K562 (cell line): ENCODE measurements around the gene HSD3B7. TPM values are rescaled to one million over a fixed set of nuclear protein-coding genes. Genes with fewer than 3 reads are reported as not detected.

ENCODE experiments used
- CHD1 ChIP-seq: fragments of 200-600 bp; sonication (generic); IDR thresholded peaks from one replicate; pipeline ENCODE4 v1.6.1; 2012; ENCODE audit warnings: mild to moderate bottlenecking, moderate library complexity, low read length, inconsistent platforms
- EGR1 ChIP-seq: fragments of 450-650 bp; conservative IDR thresholded peaks from 2 replicates; pipeline ENCODE4 v1.6.1; 2017; ENCODE audit warnings: mild to moderate bottlenecking
- ESRRB ChIP-seq: fragments of 250-450 bp; sonication (Bioruptor Pico); IDR thresholded peaks from 2 replicates; pipeline ENCODE4 v1.5.0; 2020; ENCODE audit warnings: mild to moderate bottlenecking, moderate library complexity, borderline replicate concordance
- FOXA3 ChIP-seq, 2 experiments: fragments of 450-650 bp in 1 of 2; sonication (generic) in 1 of 2; formaldehyde crosslinking; IDR thresholded peaks in 1 of 2; conservative IDR thresholded peaks in 1 of 2; 2 replicates each; pipeline versions ENCODE4 v1.4.0 to v1.8.0; 2020 to 2022; ENCODE audit warnings: mild to moderate bottlenecking in 2 of 2, missing genetic modification reagents in 1 of 2
- KDM5B ChIP-seq: fragments of 200-600 bp; sonication (generic); IDR thresholded peaks from 2 replicates; pipeline ENCODE4 v1.6.1; 2012; ENCODE audit warnings: low read depth, mild to moderate bottlenecking, moderate library complexity, low read length, control low read depth, inconsistent platforms; ENCODE audit not compliant: insufficient replicate concordance
- KLF6 ChIP-seq: fragments of 250-450 bp; sonication (Bioruptor Pico); IDR thresholded peaks from 2 replicates; pipeline ENCODE4 v1.4.0; 2020; ENCODE audit warnings: mild to moderate bottlenecking, moderate library complexity, borderline replicate concordance
- LARP7 ChIP-seq: fragments of 450-650 bp; IDR thresholded peaks from 2 replicates; pipeline ENCODE4 v1.6.1; 2016
- MECOM ChIP-seq: fragments of 250-450 bp; sonication (Bioruptor Pico); IDR thresholded peaks from 2 replicates; pipeline ENCODE4 v1.8.0; 2022; ENCODE audit warnings: inconsistent platforms
- NCOA1 ChIP-seq: fragments of 450-650 bp; IDR thresholded peaks from 2 replicates; pipeline ENCODE4 v1.6.1; 2016; ENCODE audit warnings: low read depth
- PCBP2 ChIP-seq: fragments of 200-400 bp; formaldehyde crosslinking; IDR thresholded peaks from 2 replicates; pipeline ENCODE4 v1.6.1; 2018; ENCODE audit warnings: low read length, low read depth, mild to moderate bottlenecking, moderate library complexity; ENCODE audit not compliant: poor library complexity, severe bottlenecking
- RFX1 ChIP-seq: fragments of 450-650 bp; IDR thresholded peaks from 2 replicates; pipeline ENCODE4 v1.6.1; 2016; ENCODE audit warnings: mild to moderate bottlenecking, moderate library complexity
- SLC30A9 ChIP-seq: fragments of 250-450 bp; sonication (Bioruptor Pico); IDR thresholded peaks from 2 replicates; pipeline ENCODE4 v1.8.0; 2022; ENCODE audit warnings: mild to moderate bottlenecking, moderate library complexity
- SPI1 ChIP-seq: IDR thresholded peaks from 2 replicates; pipeline ENCODE4 v1.6.1; 2011; ENCODE audit warnings: low read depth, low read length, control low read depth, borderline replicate concordance
- TAF15 ChIP-seq: fragments of 200-400 bp; formaldehyde crosslinking; IDR thresholded peaks from 2 replicates; pipeline ENCODE4 v1.6.1; 2017; ENCODE audit warnings: mild to moderate bottlenecking, low read depth, low read length, moderate library complexity
- TBP ChIP-seq: optimal IDR thresholded peaks from 2 replicates; pipeline ENCODE3; 2011; ENCODE audit warnings: low read depth, low read length, improper control_type of control experiment
- ZBTB7A ChIP-seq: IDR thresholded peaks from 2 replicates; pipeline ENCODE4 v1.6.1; 2011; ENCODE audit warnings: low read depth, mild to moderate bottlenecking, low read length, moderate library complexity, borderline replicate concordance; ENCODE audit not compliant: control insufficient read depth
- ZNF165 ChIP-seq: fragments of 250-450 bp; sonication (Bioruptor Pico); IDR thresholded peaks from 2 replicates; pipeline ENCODE4 v1.4.0; 2020; ENCODE audit warnings: borderline replicate concordance
- ZNF224 ChIP-seq: sonication (generic); formaldehyde crosslinking; IDR thresholded peaks from 2 replicates; pipeline ENCODE4 v1.8.0; 2022; ENCODE audit warnings: mild to moderate bottlenecking, missing genetic modification reagents
- ZNF324 ChIP-seq: fragments of 250-450 bp; sonication (Bioruptor Pico); IDR thresholded peaks from 2 replicates; pipeline ENCODE4 v1.4.0; 2020; ENCODE audit warnings: mild to moderate bottlenecking
- ZNF57 ChIP-seq: fragments of 450-650 bp; formaldehyde crosslinking; IDR thresholded peaks from 2 replicates; pipeline ENCODE4 v1.4.0; 2020; ENCODE audit warnings: mild to moderate bottlenecking, moderate library complexity
- ZNF717 ChIP-seq: fragments of 250-450 bp; sonication (Bioruptor Pico); IDR thresholded peaks from 2 replicates; pipeline ENCODE4 v1.5.0; 2021
- ZNF766 ChIP-seq: fragments of 200-800 bp; sonication (Bioruptor generic); conservative IDR thresholded peaks from 2 replicates; pipeline ENCODE4 v1.6.1; 2016; ENCODE audit warnings: missing genetic modification characterization, missing compliant biosample characterization
- polyA plus RNA-seq, 8 experiments: library from polyadenylated mRNA; depleted of rRNA in 4 of 8; stranded (reverse) in 5 of 8; unstranded in 3 of 8; fragments of >200 nt; fragmentation: Nextera tagmentation in 2 of 8; fragmentation: Illumina TruSeq in 1 of 8; extraction: Ambion mirVana in 2 of 8; extraction: Trizol in 1 of 8; gene quantifications; 2 replicates each; pipeline versions ENCODE4 v1.2.1 to v1.2.3, GENCODE V29; 2011 to 2014; ENCODE audit warnings: inconsistent platforms in 1 of 8, missing spikeins in 1 of 8
- total RNA-seq, 7 experiments: library from RNA; depleted of rRNA in 6 of 7; stranded (reverse); fragments of >200 nt in 6 of 7; fragmentation: Illumina TruSeq in 2 of 7; extraction: Trizol in 2 of 7; gene quantifications; 2 replicates each; pipeline versions ENCODE4 v1.2.1 to v1.2.3, GENCODE V29; 2011 to 2021; ENCODE audit warnings: low replicate concordance in 1 of 7
- TF ChIP-seq, protein P1 (sequence below): fragments of 250-450 bp; sonication (Bioruptor Pico); IDR thresholded peaks from 2 replicates; pipeline ENCODE4 v1.4.0; 2020; ENCODE audit warnings: mild to moderate bottlenecking
- TF ChIP-seq, protein P2 (sequence below): fragments of 450-650 bp; formaldehyde crosslinking; IDR thresholded peaks from 2 replicates; pipeline ENCODE4 v1.4.0; 2020; ENCODE audit warnings: mild to moderate bottlenecking, moderate library complexity
- TF ChIP-seq, protein P3 (sequence below): sonication (generic); formaldehyde crosslinking; IDR thresholded peaks from 2 replicates; pipeline ENCODE4 v1.8.0; 2022; ENCODE audit warnings: mild to moderate bottlenecking, missing genetic modification reagents
- TF ChIP-seq, protein P4 (sequence below): fragments of 450-650 bp; formaldehyde crosslinking; IDR thresholded peaks from 2 replicates; pipeline ENCODE4 v1.4.0; 2020; ENCODE audit warnings: mild to moderate bottlenecking

HSD3B7 gene
- total and polyA plus RNA-seq, 9 of the 15 experiments (the other 6 are each of a cell fraction or from before 2014, with no cell fraction given) = 5.4 to 49.1 (median 23.0) TPM

DNA sequence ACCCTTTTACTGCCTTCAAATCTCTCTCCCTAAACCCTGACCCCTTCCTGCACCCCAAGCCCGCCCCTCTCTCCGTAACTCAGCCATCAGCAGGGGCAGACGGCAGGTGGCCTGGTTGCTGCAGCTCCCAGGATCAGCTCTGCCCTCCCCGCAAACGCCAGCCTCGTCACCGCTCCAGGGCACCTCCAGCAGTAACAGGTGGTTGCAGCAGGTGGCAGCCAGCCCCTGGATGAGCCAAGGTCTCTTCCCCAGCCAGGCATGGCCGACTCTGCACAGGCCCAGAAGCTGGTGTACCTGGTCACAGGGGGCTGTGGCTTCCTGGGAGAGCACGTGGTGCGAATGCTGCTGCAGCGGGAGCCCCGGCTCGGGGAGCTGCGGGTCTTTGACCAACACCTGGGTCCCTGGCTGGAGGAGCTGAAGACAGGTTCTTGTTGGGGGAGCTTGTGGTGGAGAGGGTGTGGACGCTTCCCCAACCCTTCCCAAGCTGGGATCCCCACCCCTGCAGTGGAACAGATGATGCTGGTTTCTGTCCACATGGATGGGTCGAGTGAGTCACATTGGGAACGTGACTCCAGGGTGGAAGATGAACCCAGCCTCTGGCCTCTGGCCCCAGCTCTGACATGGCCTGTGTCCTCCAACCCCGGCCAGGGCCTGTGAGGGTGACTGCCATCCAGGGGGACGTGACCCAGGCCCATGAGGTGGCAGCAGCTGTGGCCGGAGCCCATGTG, 558 bp downstream of the HSD3B7 start (continued):
- TF ChIP-seq, protein P1, sequence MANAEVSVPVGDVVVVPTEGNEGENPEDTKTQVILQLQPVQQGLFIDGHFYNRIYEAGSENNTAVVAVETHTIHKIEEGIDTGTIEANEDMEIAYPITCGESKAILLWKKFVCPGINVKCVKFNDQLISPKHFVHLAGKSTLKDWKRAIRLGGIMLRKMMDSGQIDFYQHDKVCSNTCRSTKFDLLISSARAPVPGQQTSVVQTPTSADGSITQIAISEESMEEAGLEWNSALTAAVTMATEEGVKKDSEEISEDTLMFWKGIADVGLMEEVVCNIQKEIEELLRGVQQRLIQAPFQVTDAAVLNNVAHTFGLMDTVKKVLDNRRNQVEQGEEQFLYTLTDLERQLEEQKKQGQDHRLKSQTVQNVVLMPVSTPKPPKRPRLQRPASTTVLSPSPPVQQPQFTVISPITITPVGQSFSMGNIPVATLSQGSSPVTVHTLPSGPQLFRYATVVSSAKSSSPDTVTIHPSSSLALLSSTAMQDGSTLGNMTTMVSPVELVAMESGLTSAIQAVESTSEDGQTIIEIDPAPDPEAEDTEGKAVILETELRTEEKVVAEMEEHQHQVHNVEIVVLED (CRISPR knock-in tag) = no peak
- TF ChIP-seq ZNF717 (CRISPR knock-in tag) = no peak
- TF ChIP-seq SLC30A9 (CRISPR knock-in tag) = no peak
- TF ChIP-seq PCBP2 = no peak
- TF ChIP-seq EGR1 = no peak
- no peak for TF ChIP-seq ZNF324 (CRISPR knock-in tag)
- peak; percentile 19 for TF ChIP-seq KDM5B
- no peak for TF ChIP-seq TAF15
- TF ChIP-seq LARP7 = peak; percentile 67; the same call in 1 of the 2 replicates
- no peak for TF ChIP-seq NCOA1
- no peak for TF ChIP-seq RFX1
- TF ChIP-seq, protein P2, sequence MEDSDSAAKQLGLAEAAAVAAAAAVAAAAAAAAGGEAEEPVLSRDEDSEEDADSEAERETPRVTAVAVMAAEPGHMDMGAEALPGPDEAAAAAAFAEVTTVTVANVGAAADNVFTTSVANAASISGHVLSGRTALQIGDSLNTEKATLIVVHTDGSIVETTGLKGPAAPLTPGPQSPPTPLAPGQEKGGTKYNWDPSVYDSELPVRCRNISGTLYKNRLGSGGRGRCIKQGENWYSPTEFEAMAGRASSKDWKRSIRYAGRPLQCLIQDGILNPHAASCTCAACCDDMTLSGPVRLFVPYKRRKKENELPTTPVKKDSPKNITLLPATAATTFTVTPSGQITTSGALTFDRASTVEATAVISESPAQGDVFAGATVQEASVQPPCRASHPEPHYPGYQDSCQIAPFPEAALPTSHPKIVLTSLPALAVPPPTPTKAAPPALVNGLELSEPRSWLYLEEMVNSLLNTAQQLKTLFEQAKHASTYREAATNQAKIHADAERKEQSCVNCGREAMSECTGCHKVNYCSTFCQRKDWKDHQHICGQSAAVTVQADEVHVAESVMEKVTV (CRISPR knock-in tag) = peak; percentile 70
- TF ChIP-seq ZNF165 = no peak
- TF ChIP-seq, protein P3, sequence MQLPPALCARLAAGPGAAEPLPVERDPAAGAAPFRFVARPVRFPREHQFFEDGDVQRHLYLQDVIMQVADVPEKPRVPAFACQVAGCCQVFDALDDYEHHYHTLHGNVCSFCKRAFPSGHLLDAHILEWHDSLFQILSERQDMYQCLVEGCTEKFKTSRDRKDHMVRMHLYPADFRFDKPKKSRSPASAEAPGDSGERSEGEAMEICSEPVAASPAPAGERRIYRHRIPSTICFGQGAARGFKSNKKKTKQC (CRISPR knock-in tag) = no peak
- TF ChIP-seq, protein P4, sequence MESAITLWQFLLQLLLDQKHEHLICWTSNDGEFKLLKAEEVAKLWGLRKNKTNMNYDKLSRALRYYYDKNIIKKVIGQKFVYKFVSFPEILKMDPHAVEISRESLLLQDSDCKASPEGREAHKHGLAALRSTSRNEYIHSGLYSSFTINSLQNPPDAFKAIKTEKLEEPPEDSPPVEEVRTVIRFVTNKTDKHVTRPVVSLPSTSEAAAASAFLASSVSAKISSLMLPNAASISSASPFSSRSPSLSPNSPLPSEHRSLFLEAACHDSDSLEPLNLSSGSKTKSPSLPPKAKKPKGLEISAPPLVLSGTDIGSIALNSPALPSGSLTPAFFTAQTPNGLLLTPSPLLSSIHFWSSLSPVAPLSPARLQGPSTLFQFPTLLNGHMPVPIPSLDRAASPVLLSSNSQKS (CRISPR knock-in tag) = no peak
- no peak for TF ChIP-seq FOXA3 (CRISPR knock-in tag; conservative IDR thresholded peaks at IDR 0.05 in 1 of 2, IDR thresholded peaks at IDR 0.05 in 1 of 2)
- no peak for TF ChIP-seq KLF6 (CRISPR knock-in tag)
- TF ChIP-seq ZNF766 = no peak
- no peak for TF ChIP-seq SPI1
- TF ChIP-seq CHD1 = peak; percentile 29
- TF ChIP-seq ZBTB7A = no peak
- TF ChIP-seq ESRRB (CRISPR knock-in tag) = no peak
- TF ChIP-seq ZNF224 (CRISPR knock-in tag) = no peak
- no peak for TF ChIP-seq ZNF57 (CRISPR knock-in tag)
- no peak for TF ChIP-seq TBP
- no peak for TF ChIP-seq MECOM (CRISPR knock-in tag)
